GM19099 (cell line): Measurements from ENCODE around the gene HBS1L.

Experiments
- POLR2A ChIP-seq: IDR thresholded peaks from 3 replicates; pipeline ENCODE4 v1.6.1; 2011; ENCODE audit warnings: low read depth; ENCODE audit not compliant: insufficient read length; ENCODE audit errors: extremely low read depth

HBS1L gene

DNA sequence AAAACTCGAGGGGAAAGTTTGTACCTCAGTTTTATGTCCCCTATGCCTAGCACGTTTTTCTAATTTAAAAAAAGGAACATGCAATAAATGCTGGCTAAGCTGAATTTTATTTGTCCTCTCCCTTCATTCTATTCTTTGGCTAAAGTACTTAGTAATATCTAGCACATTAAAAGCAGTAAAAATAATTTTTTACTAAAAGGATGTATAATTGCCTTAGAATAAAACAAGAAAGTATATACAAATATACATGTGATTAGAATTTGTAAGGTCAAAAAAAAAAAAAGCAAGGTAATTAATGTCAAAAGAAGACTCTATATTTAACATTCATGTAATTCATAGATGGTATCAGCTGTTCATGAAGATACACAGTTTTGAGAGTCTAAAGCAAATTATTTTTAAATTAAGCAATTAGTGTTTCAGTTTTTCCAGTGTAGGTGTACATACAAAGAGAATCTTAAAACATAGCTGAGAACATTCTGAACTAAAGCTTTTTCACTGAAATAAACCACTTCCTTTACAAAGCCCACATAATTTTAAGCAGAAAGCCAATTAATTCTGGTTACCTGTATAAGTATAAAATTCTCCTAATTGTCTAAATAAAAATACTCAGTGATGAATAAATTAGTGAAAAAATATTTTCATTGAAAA, 32.4 kb downstream of the HBS1L start:
- TF ChIP-seq POLR2A = no peak

DNA sequence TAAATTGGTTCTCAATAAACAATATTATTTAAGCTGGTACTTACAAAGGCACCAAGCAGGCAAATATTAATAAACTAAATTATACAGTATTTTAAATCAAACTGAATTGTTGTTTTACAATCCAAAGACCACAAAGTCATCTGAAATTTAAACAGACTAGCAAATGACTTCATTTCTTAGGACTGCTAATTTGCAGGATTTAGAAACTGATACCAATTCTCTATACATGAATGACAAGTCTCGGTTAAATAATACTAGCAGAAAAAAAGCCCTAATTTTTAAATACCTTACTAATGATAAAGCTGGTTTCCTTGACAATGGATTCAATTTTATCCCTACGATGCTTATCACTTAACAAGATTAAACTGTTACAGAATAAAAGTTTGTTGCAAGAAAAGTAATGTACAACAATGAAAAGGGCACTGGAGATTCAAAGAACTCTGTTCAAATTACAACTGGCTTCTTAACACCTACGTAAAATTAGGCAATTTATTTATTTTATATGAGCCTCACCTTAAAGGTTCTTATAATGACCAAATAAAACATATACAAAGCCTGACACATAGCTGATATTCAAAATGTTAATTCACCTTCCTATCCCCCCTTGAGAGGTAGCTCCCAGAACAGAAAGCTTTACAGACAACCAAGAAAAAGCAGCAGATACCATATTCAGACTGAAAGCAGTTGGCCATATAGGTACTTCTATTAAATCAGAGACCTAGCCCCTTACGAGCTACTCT, 33.1 kb downstream of the HBS1L start:
- no peak for TF ChIP-seq POLR2A

DNA sequence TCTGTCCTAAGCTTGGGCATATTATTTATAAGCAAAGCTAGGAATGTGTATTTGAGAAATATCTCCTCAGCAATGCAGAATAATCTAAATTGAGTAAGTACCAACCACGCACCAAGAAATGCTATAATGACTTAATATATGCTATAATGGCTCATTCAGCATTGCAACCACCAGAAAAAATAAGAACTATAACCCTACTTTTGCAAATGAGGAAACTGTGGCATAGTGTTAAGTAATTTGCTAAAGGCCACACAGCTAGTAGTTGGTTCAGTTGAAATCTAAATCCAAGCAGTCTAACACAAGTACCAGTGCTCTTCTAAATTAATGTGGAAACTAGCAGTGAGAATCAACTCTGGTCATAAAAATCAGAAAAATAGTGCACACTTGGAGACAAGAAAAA, 35.7 kb downstream of the HBS1L start:
- no peak for TF ChIP-seq POLR2A

DNA sequence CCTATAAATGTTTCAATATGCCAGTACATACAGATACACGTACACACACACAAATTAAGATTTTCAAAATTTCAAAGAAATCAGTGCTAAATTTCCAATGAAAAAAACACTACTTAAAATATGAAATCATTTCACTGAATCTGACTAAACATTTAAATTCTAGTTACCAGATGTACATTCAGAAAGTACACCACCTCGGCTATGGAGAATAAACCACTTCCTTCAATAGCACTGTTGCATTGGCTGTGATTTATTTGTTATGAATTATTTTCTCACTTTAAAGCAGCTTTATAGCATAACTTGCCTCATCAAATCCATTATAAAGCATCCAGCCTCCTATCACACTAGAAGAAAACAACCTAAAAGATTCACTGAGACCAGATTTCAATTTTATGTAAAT, 36.6 kb downstream of the HBS1L start:
- no peak for TF ChIP-seq POLR2A

DNA sequence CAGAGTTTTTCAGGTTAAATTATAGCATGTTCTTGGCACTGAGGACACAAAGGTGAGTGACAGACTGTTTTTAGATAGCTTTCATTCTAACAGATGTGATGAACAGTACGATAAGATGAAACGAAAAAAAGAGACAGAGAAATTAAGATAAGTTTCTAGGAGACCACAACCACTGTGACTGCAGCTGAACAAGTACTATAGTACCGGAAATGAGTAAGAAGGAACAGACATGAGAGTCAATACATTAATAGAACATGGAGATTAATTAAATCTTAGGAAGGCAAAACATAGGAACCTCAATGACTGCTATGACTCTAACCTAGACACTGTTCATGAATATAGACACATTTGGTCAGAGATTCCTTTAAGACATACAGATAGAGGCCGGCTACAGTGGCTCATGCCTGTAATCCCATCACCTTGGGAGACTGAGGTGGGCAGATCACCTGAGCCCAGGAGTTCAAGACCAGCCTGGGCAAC, 40.2 kb downstream of the HBS1L start:
- no peak for TF ChIP-seq POLR2A

DNA sequence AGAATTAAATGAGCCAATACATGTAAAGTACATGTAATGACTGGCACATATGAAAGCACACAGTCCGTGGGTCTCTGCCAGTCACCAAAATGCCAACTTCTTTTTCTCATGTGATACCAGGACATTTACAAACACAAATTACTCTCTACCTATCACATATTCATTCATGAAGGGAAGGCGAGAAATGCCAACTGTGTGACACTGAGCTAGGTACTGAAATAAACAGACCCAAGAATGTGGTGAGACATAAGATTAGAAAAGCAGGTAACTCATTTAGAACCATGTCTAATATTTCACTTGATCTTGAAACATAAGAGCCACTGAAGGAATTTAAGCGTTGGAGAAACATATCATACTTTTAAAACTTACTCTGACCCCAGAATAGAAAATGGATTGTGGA, 41.4 kb downstream of the HBS1L start:
- TF ChIP-seq POLR2A = no peak

DNA sequence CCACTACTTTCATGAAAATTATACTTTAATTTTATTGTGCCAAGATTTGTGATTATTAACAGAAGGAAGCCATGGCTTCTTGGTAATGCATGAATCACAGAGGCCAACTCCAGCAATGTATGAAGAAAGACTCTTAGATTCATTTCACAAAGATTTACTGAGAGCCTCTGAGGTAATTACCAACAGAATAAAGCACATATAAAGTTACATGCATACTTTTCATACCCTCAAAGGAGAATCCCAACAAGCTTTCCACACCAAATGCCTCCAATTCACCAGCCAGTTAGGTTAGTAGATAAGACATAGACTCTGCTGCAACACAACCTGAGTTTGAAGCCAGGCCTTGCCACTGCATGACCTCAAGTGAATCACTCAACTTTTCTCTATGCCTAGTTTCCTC, 41.9 kb downstream of the HBS1L start:
- TF ChIP-seq POLR2A = no peak

DNA sequence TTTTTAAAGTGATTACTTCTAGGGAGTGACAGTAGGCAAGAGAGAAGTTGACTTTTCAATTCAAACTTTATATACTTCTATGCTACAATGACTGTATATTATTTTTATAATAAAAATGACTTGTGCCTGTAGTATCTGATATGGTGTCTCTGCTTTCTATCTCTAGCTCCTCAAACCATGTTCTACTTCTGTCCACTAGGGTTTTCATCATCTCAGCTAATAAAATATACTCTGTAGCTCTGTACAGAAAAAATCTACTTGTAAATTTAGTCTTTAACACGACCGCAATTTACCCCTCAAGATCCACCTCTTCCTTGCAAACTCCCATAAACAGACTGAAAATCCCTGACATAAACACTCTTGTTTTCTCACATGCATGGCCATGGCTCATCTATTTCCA, 42.3 kb downstream of the HBS1L start:
- no peak for TF ChIP-seq POLR2A

DNA sequence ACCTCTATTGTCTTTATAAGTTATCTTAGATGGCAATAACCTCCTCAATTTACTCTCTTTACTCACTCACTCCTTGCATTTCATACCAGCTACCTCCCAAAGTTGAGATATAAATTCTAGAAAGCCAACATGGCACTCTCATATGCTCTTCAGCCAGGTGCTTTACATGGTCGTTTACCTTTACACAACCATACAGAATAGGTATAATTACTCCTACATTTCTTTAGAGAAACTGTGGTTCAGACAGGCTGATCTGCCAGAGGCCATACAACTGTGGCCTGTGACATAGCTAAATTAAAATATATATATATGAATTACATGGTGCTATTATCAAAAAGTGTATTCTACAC, 45.7 kb downstream of the HBS1L start:
- no peak for TF ChIP-seq POLR2A

DNA sequence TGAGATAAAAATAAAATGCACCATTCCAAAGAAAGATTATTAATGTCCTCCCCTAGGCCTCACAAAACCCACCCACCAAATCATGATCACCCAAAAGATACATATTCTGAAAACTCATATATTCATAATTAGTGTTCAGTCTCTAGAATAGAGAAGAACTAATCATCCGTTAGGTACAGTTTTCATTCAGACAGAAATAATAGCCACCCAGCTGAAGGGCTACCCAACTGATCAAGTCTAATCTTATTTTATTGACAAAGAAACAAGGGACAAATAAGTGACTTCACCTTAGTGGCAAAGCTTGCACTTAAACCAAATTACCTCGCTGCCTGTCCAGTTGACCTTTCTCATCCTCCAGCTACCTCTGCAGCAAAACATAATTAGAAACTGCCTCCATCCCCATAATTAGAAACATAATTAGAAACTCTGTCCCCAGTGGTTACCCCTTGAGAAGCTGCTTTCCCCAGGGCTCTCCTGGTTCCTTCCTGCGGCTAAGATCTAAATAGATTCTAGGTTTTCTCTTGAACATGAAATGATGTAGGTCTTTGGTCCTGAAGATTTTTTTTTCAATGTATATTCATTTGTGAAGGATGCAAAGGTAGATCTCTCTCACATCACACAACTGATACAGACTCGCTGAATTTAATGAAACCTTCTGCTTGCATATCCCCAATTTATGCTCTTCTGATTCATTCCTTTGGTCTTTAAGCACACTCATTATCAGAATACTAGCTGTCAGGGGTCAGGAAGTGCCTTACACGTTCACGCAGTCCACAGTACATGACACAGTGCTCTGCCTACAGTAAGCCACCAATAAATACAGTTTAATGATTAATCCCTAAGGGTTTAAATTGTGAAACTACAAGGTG, 46.3 kb downstream of the HBS1L start:
- no peak for TF ChIP-seq POLR2A

DNA sequence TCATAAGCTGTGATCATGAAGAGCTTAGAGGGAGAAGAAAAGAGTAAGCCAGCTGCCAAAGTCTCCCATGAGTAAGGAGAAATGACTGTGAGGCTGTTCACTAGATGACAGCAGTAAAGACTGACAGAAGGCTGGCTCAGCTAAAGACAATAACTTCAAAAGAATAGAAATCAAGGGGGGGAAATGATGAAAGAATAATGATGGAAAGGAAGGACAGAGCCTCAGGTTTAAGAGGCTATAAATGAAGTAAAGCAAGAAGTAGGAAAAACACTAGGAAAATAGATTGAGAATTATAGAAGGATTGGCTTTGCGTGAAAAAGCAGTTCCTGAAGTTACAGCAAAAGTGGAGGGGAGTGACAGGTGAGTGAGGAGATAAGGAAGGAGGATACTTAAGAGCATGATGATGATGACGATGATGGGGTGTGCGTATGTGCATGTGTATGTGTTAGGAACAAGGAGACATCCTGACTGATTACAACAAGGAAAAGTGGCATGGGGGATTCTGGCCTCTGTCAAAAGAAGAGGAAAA, 48.2 kb downstream of the HBS1L start:
- TF ChIP-seq POLR2A = no peak

DNA sequence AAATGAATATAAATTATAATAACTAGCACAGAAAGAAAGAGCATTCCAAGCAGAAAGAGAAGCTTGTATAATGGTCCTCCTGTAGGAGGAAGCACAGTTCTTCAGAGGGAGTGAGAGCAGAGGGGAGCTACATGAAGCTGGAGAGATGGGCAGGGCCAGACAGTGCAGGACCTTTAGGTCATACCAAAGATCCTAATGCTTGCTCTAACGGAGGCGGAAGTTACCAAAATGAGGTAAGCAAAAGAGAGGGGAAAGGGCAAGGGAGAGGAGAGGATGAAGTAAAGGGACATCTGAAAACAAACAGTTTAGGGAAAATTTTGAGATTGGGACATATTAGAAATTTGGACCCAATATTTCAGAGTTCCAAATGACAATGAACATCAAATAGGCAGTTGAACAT, 50.2 kb downstream of the HBS1L start:
- TF ChIP-seq POLR2A = no peak

DNA sequence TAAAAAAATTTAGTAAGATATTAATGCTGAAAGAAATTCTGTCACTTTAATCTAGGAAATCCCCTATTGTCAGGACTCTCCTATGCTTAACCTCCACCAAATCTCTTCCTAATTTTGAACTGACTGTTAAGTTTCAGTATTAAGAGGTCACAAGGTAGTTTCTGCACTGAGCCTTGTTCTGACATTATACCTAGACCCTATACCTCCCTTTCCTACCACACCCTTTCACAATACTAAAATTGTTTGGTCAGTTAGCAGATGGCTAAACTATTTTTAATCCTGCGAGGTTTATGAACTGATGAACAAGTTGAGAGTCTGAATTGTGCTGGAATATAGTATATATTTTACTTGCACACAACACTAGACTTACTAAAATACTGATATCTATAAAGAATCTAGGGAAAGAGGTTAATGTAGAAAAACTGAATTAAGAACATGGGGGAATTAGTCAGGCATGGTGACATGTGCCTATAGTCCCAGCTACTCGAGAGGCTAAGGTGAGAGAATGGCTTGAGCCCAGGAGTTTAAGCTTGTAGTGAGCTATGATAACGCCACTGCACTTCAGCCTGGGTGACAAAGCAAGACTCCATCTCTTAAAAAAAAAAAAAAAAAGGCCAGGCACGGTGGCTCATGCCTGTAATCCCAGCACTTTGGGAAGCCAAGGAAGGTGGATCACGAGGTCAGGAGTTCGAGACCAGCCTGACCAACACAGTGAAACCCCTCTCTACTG, 51.5 kb downstream of the HBS1L start:
- no peak for TF ChIP-seq POLR2A

DNA sequence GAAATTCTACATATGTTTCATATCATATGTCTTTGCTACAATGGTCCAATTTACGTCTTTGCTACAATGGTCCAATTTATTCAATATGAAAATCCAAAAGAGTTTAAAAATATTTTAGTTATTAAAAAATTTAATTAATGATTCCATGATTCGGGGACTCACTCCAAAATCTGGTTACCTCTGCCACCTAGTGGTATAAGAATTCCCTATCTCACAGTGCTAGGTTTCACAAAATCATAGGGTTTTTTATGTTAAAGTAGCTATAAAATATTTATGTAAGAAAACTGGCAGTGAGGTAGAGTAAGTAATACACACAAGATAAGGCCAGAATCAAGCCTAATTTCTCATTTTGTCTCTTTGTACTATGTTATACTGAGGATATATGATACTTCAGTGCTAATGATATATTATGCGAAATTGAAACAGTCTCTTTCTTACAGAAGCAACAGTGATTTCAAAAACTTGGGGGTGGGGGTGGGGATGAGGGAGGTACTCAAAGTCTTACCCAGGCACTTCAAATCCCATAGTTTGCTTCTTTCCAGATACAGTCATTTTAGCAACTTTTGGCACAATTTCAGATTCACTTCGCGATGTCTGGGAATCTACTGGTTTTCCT, 52.3 kb downstream of the HBS1L start:
- TF ChIP-seq POLR2A = no peak
